Left ventricle myocardium superior (tissue), 1 donor: ENCODE results near the gene SZRD1. TPM values are rescaled to one million over a fixed set of nuclear protein-coding genes. Genes with fewer than 3 reads are reported as not detected.

Source experiments
- total RNA-seq: library from RNA; stranded (reverse); fragmentation: NEBNext Ultra II Directional; extraction: Animal tissue kit (Norgen Biotek cat#: 25700); gene quantifications from one replicate; pipeline ENCODE4 v1.2.1, GENCODE V29; 2021
- donor health status: DM: no; HTN: yes; CAD: no; lungs with severe emphysema.

Gene SZRD1
- total RNA-seq, 1 donor from 2014 or later: 109 TPM

Other genes starting within 250 kb of the SZRD1 start
- gene EPHA2, start 211.2 kb upstream of the SZRD1 start, total RNA-seq: 7.6 TPM
- 2.0 TPM for gene ARHGEF19, start 154.6 kb upstream of the SZRD1 start, total RNA-seq
- gene CPLANE2, start 130.1 kb upstream of the SZRD1 start, total RNA-seq: 9.7 TPM
- gene FBXO42, start 14.8 kb upstream of the SZRD1 start, total RNA-seq: 23.1 TPM
- not detected for gene SPATA21, start 70.2 kb downstream of the SZRD1 start, total RNA-seq
- gene NECAP2, start 73.5 kb downstream of the SZRD1 start, total RNA-seq: 13.7 TPM
- gene RNU1-1, start 147.0 kb downstream of the SZRD1 start, total RNA-seq: 4,234 TPM
- gene NBPF1, start 246.3 kb downstream of the SZRD1 start, total RNA-seq: 12.2 TPM